IMR-90 (cell line): ENCODE data around the gene CAMTA1.

ENCODE experiments used
- BHLHE40 ChIP-seq: fragments of 150-350 bp; IDR thresholded peaks from 2 replicates; pipeline ENCODE4 v1.6.1; 2016; ENCODE audit warnings: mild to moderate bottlenecking, low read depth, low read length
- CEBPB ChIP-seq: IDR thresholded peaks from 2 replicates; pipeline ENCODE4 v1.6.1; 2012; ENCODE audit warnings: low read depth, low read length, improper control_type of control experiment
- FOS ChIP-seq: fragments of 150-350 bp; IDR thresholded peaks from 2 replicates; pipeline ENCODE4 v1.6.1; 2016; ENCODE audit warnings: low read depth, low read length
- MAZ ChIP-seq: IDR thresholded peaks from 2 replicates; pipeline ENCODE4 v1.6.1; 2012; ENCODE audit warnings: low read depth, mild to moderate bottlenecking, low read length, improper control_type of control experiment, moderate library complexity, borderline replicate concordance
- MXI1 ChIP-seq: IDR thresholded peaks from 2 replicates; pipeline ENCODE4 v1.6.1; 2012; ENCODE audit warnings: low read depth, mild to moderate bottlenecking, low read length, moderate library complexity, borderline replicate concordance
- NFE2L2 ChIP-seq: fragments of 150-350 bp; IDR thresholded peaks from 2 replicates; pipeline ENCODE4 v1.6.1; 2016; ENCODE audit warnings: low read depth, mild to moderate bottlenecking, low read length
- POLR2A ChIP-seq: IDR thresholded peaks from 2 replicates; pipeline ENCODE4 v1.6.1; 2012; ENCODE audit warnings: mild to moderate bottlenecking, low read depth, low read length
- RAD21 ChIP-seq: IDR thresholded peaks from 2 replicates; pipeline ENCODE4 v1.6.1; 2012; ENCODE audit warnings: low read length, improper control_type of control experiment
- RCOR1 ChIP-seq: IDR thresholded peaks from 2 replicates; pipeline ENCODE4 v1.6.1; 2012; ENCODE audit warnings: mild to moderate bottlenecking, low read length, improper control_type of control experiment; ENCODE audit not compliant: insufficient replicate concordance
- RFX5 ChIP-seq: IDR thresholded peaks from 2 replicates; pipeline ENCODE4 v1.8.0; 2012; ENCODE audit warnings: low read depth, mild to moderate bottlenecking, low read length, moderate library complexity
- SMC3 ChIP-seq: fragments of 150-350 bp; IDR thresholded peaks from 2 replicates; pipeline ENCODE4 v1.6.1; 2016; ENCODE audit warnings: low read depth, mild to moderate bottlenecking, antibody characterized with exemption, low read length, moderate library complexity
- TF ChIP-seq, protein P1 (sequence below): conservative IDR thresholded peaks from 2 replicates; pipeline ENCODE4 v1.5.1; 2012; ENCODE audit warnings: mild to moderate bottlenecking, low read depth, low read length, improper control_type of control experiment
- TF ChIP-seq, protein P2 (sequence below): fragments of 150-350 bp; IDR thresholded peaks from 2 replicates; pipeline ENCODE4 v1.6.1; 2017; ENCODE audit warnings: mild to moderate bottlenecking, antibody characterized with exemption, low read length, low read depth
- TF ChIP-seq, protein P3 (sequence below): fragments of 150-350 bp; IDR thresholded peaks from 2 replicates; pipeline ENCODE4 v1.6.1; 2016; ENCODE audit warnings: low read depth, mild to moderate bottlenecking, low read length, moderate library complexity, borderline replicate concordance

DNA sequence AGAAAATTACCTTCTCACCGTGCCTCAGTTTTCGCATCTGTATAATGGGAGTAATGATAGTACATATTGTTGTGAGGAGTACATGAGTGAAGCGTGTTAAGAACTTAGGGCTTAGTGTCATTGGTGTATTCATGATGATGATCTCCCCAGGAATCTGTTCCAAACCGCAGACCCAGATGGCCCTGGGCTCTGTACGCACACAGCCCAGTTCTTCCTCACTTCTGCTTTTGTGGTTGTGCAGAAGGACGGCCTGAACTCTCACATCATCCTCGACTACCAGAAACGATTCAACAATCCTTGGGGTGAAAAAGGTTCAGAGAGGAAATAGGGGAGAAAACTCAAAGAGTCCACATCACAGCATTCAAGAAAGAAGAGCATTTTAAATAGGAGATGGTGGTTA lies 323.0 kb downstream of the CAMTA1 start:
- TF ChIP-seq CEBPB = no peak
- TF ChIP-seq, protein P1, sequence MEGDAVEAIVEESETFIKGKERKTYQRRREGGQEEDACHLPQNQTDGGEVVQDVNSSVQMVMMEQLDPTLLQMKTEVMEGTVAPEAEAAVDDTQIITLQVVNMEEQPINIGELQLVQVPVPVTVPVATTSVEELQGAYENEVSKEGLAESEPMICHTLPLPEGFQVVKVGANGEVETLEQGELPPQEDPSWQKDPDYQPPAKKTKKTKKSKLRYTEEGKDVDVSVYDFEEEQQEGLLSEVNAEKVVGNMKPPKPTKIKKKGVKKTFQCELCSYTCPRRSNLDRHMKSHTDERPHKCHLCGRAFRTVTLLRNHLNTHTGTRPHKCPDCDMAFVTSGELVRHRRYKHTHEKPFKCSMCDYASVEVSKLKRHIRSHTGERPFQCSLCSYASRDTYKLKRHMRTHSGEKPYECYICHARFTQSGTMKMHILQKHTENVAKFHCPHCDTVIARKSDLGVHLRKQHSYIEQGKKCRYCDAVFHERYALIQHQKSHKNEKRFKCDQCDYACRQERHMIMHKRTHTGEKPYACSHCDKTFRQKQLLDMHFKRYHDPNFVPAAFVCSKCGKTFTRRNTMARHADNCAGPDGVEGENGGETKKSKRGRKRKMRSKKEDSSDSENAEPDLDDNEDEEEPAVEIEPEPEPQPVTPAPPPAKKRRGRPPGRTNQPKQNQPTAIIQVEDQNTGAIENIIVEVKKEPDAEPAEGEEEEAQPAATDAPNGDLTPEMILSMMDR = no peak
- no peak for TF ChIP-seq POLR2A
- no peak for TF ChIP-seq MAZ
- TF ChIP-seq, protein P2, sequence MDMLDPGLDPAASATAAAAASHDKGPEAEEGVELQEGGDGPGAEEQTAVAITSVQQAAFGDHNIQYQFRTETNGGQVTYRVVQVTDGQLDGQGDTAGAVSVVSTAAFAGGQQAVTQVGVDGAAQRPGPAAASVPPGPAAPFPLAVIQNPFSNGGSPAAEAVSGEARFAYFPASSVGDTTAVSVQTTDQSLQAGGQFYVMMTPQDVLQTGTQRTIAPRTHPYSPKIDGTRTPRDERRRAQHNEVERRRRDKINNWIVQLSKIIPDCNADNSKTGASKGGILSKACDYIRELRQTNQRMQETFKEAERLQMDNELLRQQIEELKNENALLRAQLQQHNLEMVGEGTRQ = no peak
- TF ChIP-seq FOS = no peak
- no peak for TF ChIP-seq RAD21
- TF ChIP-seq RCOR1 = no peak
- no peak for TF ChIP-seq RFX5
- TF ChIP-seq, protein P3, sequence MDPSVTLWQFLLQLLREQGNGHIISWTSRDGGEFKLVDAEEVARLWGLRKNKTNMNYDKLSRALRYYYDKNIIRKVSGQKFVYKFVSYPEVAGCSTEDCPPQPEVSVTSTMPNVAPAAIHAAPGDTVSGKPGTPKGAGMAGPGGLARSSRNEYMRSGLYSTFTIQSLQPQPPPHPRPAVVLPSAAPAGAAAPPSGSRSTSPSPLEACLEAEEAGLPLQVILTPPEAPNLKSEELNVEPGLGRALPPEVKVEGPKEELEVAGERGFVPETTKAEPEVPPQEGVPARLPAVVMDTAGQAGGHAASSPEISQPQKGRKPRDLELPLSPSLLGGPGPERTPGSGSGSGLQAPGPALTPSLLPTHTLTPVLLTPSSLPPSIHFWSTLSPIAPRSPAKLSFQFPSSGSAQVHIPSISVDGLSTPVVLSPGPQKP = no peak
- TF ChIP-seq BHLHE40 = no peak
- TF ChIP-seq NFE2L2 = no peak
- TF ChIP-seq MXI1 = no peak
- TF ChIP-seq SMC3 = no peak
